HG03060 (cell line): Measurements from ENCODE around the gene CENPN.

ENCODE experiments used
- ATAC-seq: cut with Tn5 transposase; IDR thresholded peaks from one replicate; pipeline ENCODE4 v1.9.1; 2021; ENCODE audit warnings: low read depth, moderate number of reproducible peaks; ENCODE audit not compliant: unreplicated experiment

The CENPN gene

GRCh38 chr16:81076566-81077075, 69.6 kb downstream of the CENPN start:
- ATAC-seq = peak; percentile 47

GRCh38 chr16:81077076-81077940, 70.3 kb downstream of the CENPN start, which contains the start of gene C16orf46:
Gene C16orf46, minus strand, starts transcription at chr16:81077238. Its CDS starts 13,283 bp downstream, at chr16:81063955.
- peak; percentile 85 for ATAC-seq

- no peak for ATAC-seq
These were observed 73.2 kb downstream of the CENPN start for GRCh38 chr16:81080233-81080632.

- no peak for ATAC-seq
These were observed 74.0 kb downstream of the CENPN start for GRCh38 chr16:81081014-81081413.
